Neural cell (in vitro differentiated cells): Measurements from ENCODE around the gene PTPRK. TPM values are rescaled to one million over a fixed set of nuclear protein-coding genes. Genes with fewer than 3 reads are reported as not detected.

ENCODE experiments used
- H2AFZ ChIP-seq: fragments of 200-600, 300-800 bp; sonication (generic), shearing (Covaris generic); 2 replicates; pipeline ENCODE4 v1.6.0; 2014; ENCODE audit warnings: low read depth, mild to moderate bottlenecking, antibody characterized with exemption, low read length, moderate library complexity
- H3F3A ChIP-seq: fragments of 200-600 bp; shearing (Covaris generic); 2 replicates; pipeline ENCODE4 v1.6.1; 2016; ENCODE audit warnings: mild to moderate bottlenecking, moderate library complexity, mixed read lengths, antibody characterized with exemption, low read length; ENCODE audit not compliant: insufficient read depth, poor library complexity, severe bottlenecking
- H3K27ac ChIP-seq: fragments of 200-600, 300-800 bp; sonication (generic), shearing (Covaris generic); 2 replicates; pipeline ENCODE4 v1.5.1; 2014; ENCODE audit warnings: mild to moderate bottlenecking, low read length, moderate library complexity
- H3K27me3 ChIP-seq: fragments of 300-800, 200-600 bp; sonication (generic), shearing (Covaris generic); 2 replicates; pipeline ENCODE4 v1.6.0; 2014; ENCODE audit warnings: mild to moderate bottlenecking, low read depth, low read length, moderate library complexity; ENCODE audit not compliant: insufficient read depth
- H3K36me3 ChIP-seq: fragments of 300-800, 200-600 bp; sonication (generic), shearing (Covaris generic); 2 replicates; pipeline ENCODE4 v1.5.1; 2014; ENCODE audit warnings: mild to moderate bottlenecking, antibody characterized with exemption, low read length, moderate library complexity; ENCODE audit not compliant: insufficient read depth
- H3K4me2 ChIP-seq: fragments of 300-800, 200-600 bp; sonication (generic), shearing (Covaris generic); 2 replicates; pipeline ENCODE4 v1.6.0; 2014; ENCODE audit warnings: mild to moderate bottlenecking, low read length
- H3K4me3 ChIP-seq: fragments of 300-800, 200-600 bp; sonication (generic), shearing (Covaris generic); 2 replicates; pipeline ENCODE4 v1.5.1; 2014; ENCODE audit warnings: mild to moderate bottlenecking, low read length, moderate library complexity
- H3K79me2 ChIP-seq: fragments of 200-600 bp; shearing (Covaris generic); replicated peaks from 2 replicates; pipeline ENCODE4 v1.6.0; 2014; ENCODE audit warnings: mild to moderate bottlenecking, low read length, moderate library complexity; ENCODE audit not compliant: insufficient read depth
- H3K9ac ChIP-seq: fragments of 300-800, 200-600 bp; sonication (generic), shearing (Covaris generic); 2 replicates; pipeline ENCODE4 v1.6.1; 2016; ENCODE audit warnings: mild to moderate bottlenecking, low read length, mixed read lengths
- H3K9me2 ChIP-seq: fragments of 200-600 bp; shearing (Covaris generic); 2 replicates; pipeline ENCODE4 v1.6.1; 2016; ENCODE audit warnings: mild to moderate bottlenecking, low read length, mixed read lengths; ENCODE audit not compliant: insufficient read depth
- H3K9me3 ChIP-seq: fragments of 200-600, 300-800 bp; sonication (generic), shearing (Covaris generic); 2 replicates; pipeline ENCODE4 v1.6.1; 2016; ENCODE audit warnings: mild to moderate bottlenecking, mixed run types, low read length, moderate library complexity, mixed read lengths
- H4K20me1 ChIP-seq: fragments of 200-600 bp; shearing (Covaris generic); 2 replicates; pipeline ENCODE4 v1.6.1; 2016; ENCODE audit warnings: mild to moderate bottlenecking, mixed run types; ENCODE audit not compliant: insufficient read depth
- CTCF ChIP-seq: fragments of 450-650 bp; IDR thresholded peaks from 2 replicates; pipeline ENCODE4 v1.5.1; 2014; ENCODE audit warnings: antibody characterized with exemption, mild to moderate bottlenecking, moderate library complexity; ENCODE audit not compliant: poor library complexity, severe bottlenecking
- EP300 ChIP-seq: fragments of 450-650 bp; conservative IDR thresholded peaks from 2 replicates; pipeline ENCODE4 v1.6.1; 2014; ENCODE audit warnings: antibody characterized with exemption, mild to moderate bottlenecking, moderate library complexity; ENCODE audit not compliant: poor library complexity, severe bottlenecking
- EZH2 ChIP-seq: fragments of 200-600, 300-800 bp; shearing (Covaris generic), sonication (generic); IDR thresholded peaks from 2 replicates; pipeline ENCODE4 v1.6.1; 2014; ENCODE audit warnings: antibody characterized with exemption, low read length, borderline replicate concordance, mild to moderate bottlenecking; ENCODE audit not compliant: insufficient read depth, poor library complexity, severe bottlenecking
- POLR2AphosphoS5 ChIP-seq: IDR thresholded peaks from 2 replicates; pipeline ENCODE4 v1.6.1; 2012
- RAD21 ChIP-seq: fragments of 450-650 bp; conservative IDR thresholded peaks from 2 replicates; pipeline ENCODE4 v1.6.1; 2014; ENCODE audit warnings: antibody characterized with exemption, mild to moderate bottlenecking, moderate library complexity
- REST ChIP-seq: IDR thresholded peaks from 2 replicates; pipeline ENCODE4 v1.6.1; 2012; ENCODE audit warnings: borderline replicate concordance
- SMC3 ChIP-seq: fragments of 450-650 bp; conservative IDR thresholded peaks from 2 replicates; pipeline ENCODE4 v1.6.1; 2014; ENCODE audit warnings: antibody characterized with exemption, mild to moderate bottlenecking, moderate library complexity; ENCODE audit not compliant: poor library complexity
- TAF1 ChIP-seq: IDR thresholded peaks from 2 replicates; pipeline ENCODE4 v1.6.1; 2012; ENCODE audit warnings: low read depth
- polyA plus RNA-seq: library from polyadenylated mRNA; depleted of rRNA; stranded (reverse); fragments of >200 nt; gene quantifications from 2 replicates; pipeline ENCODE4 v1.2.3, GENCODE V29; 2014

PTPRK gene
- polyA plus RNA-seq, 1 donor from 2014 or later = 10.4 TPM

GRCh38 chr6:128479991-128480390 is 40.4 kb downstream of the PTPRK start:
- H3K27ac ChIP-seq = no peak overlapping the region
- H3F3A ChIP-seq = no peaks in the 10 kb centered on the region

GRCh38 chr6:128479048-128479666 is 41.2 kb downstream of the PTPRK start:
- H3K9me2 ChIP-seq = no peaks in the 10 kb centered on the region
- no peaks in the 10 kb centered on the region for H3K36me3 ChIP-seq
- H3K4me2 ChIP-seq = no peak overlapping the region
- H3K27ac ChIP-seq = no peak overlapping the region
- H3K9ac ChIP-seq = no peak overlapping the region
- no peaks in the 10 kb centered on the region for H3K27me3 ChIP-seq
- H4K20me1 ChIP-seq = no peaks in the 10 kb centered on the region
- no peaks in the 10 kb centered on the region for H3K9me3 ChIP-seq
- H3K79me2 ChIP-seq = peaks cover 5% of the 10 kb centered on the region
- no peak overlapping the region for H2AFZ ChIP-seq
- no peaks in the 10 kb centered on the region for H3F3A ChIP-seq
- H3K4me3 ChIP-seq = no peak overlapping the region
- no peak for TF ChIP-seq CTCF
- TF ChIP-seq EZH2 = no peak
- no peak for TF ChIP-seq POLR2AphosphoS5
- TF ChIP-seq SMC3 = no peak
- no peak for TF ChIP-seq REST
- TF ChIP-seq TAF1 = no peak
- no peak for TF ChIP-seq RAD21

More at GRCh38 chr6:128479991-128480390, 40.4 kb downstream of the PTPRK start:
- H3K36me3 ChIP-seq = no peaks in the 10 kb centered on the region
- H3K27me3 ChIP-seq = no peaks in the 10 kb centered on the region
- H3K9me3 ChIP-seq = no peaks in the 10 kb centered on the region
- H3K9ac ChIP-seq = no peak overlapping the region
- no peak overlapping the region for H2AFZ ChIP-seq
- no peaks in the 10 kb centered on the region for H4K20me1 ChIP-seq
- H3K79me2 ChIP-seq = peaks cover 5% of the 10 kb centered on the region
- no peaks in the 10 kb centered on the region for H3K9me2 ChIP-seq
- no peak overlapping the region for H3K4me3 ChIP-seq
- TF ChIP-seq REST (no peak), CTCF (no peak), SMC3 (no peak), RAD21 (no peak), POLR2AphosphoS5 (no peak), TAF1 (no peak), EP300 (no peak)
- H3K4me2 ChIP-seq = no peak overlapping the region
